Measurements from ENCODE around the gene SEMA4D. TPM values are rescaled to one million over a fixed set of nuclear protein-coding genes. Genes with fewer than 3 reads are reported as not detected.
A peak's percentile ranks its signal among the peaks of the same experiment; 100 is the strongest.

The SEMA4D gene
- total and polyA plus RNA-seq, 2 donors from 2014 or later, result 18.9 to 147 TPM

DNA sequence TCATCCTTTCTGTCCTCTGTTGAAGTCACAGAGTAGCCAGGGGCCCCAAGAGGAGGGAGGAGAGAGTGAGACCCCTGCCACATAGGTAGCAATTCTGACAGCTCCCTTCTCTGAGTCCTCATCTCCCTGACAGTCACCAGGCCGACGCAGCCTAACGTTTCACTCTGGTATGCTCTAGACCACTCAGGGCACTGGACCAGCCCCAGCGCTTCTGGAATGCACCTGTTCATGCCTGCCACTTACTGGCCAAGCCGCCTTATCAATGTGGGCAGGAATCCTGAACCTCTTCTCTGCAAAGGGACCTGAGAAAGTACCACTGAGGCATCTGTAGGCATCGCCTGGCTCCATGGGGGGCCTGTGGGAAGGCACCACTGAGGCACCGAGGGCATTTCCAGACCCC lies 129.4 kb downstream of the SEMA4D start:
- no peaks in the 10 kb centered on the region for H3K36me3 ChIP-seq (ENCODE audit: control insufficient read depth in 2 of 3, insufficient read depth in 3 of 3, low read length in 3 of 3)
- no peak overlapping the region for H3K27ac ChIP-seq (ENCODE audit: low read depth in 2 of 2, low read length in 2 of 2)
- H3K27me3 ChIP-seq (ENCODE audit: control insufficient read depth, insufficient read depth, low read length), result no peaks in the 10 kb centered on the region
- no peaks in the 10 kb centered on the region for H3K9me3 ChIP-seq (ENCODE audit: control insufficient read depth in 2 of 3, insufficient read depth in 1 of 3, low read length in 3 of 3)
- DNase-seq, result peak in 1 of 5 donors; percentile 59
- TF ChIP-seq CTCF (IDR thresholded peaks at IDR 0.05; ENCODE audit: borderline replicate concordance, extremely low read depth, insufficient read depth), result no peak
- H3K4me3 ChIP-seq (ENCODE audit: low read length in 3 of 3), result no peak overlapping the region
- H3K9ac ChIP-seq (ENCODE audit: low read length in 3 of 3), result no peak overlapping the region
- H3K4me1 ChIP-seq (ENCODE audit: control insufficient read depth in 2 of 3, insufficient read depth in 2 of 3, low read depth in 1 of 3, low read length in 3 of 3), result no peaks in the 10 kb centered on the region
- intact Hi-C loops (cut with DNase I), result no loop called here
- FAIRE-seq, result no peak

DNA sequence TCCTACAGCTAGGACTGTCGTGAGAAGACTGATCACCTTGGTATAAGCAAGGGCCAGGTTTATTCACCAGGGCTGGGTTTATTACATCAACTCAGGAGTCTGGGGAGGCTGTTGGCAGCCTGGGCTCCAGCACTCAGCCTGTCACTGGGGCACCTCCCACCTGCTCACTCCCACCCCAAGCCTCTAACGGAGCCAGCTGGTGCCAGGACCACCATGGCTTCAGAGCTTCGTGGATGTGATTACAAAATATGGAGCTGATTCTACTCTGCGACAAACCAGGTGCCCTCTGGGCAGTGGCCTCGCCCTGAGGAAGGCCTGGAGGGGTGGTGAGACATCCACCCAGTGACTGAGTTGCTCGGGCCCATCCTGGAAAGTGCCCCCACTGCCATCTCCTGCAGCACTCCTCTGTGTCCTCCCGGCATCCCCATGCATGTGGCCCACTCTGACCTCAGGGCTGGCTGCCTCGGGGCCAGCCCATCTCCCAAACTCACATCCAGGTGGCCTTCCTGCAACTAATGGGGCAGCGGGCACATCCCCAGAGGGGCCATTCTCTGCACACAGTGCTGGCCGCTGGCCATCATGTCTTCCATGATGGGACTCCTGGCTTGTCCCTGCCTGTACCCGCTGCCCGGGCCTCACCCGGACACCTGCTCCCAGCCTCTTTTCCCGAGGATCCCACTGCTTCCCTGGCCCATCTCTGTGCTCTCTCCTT lies 130.0 kb downstream of the SEMA4D start:
- intact Hi-C loops (cut with DNase I), result no loop called here
- no peak overlapping the region for H3K4me3 ChIP-seq (ENCODE audit: low read length in 3 of 3)
- no peaks in the 10 kb centered on the region for H3K27me3 ChIP-seq (ENCODE audit: control insufficient read depth, insufficient read depth, low read length)
- DNase-seq, result peak in 1 of 5 donors; percentile 52
- no peaks in the 10 kb centered on the region for H3K36me3 ChIP-seq (ENCODE audit: control insufficient read depth in 2 of 3, insufficient read depth in 3 of 3, low read length in 3 of 3)
- H3K9me3 ChIP-seq (ENCODE audit: control insufficient read depth in 2 of 3, insufficient read depth in 1 of 3, low read length in 3 of 3), result no peaks in the 10 kb centered on the region
- TF ChIP-seq CTCF (IDR thresholded peaks at IDR 0.05; ENCODE audit: borderline replicate concordance, extremely low read depth, insufficient read depth), result no peak
- H3K4me1 ChIP-seq (ENCODE audit: control insufficient read depth in 2 of 3, insufficient read depth in 2 of 3, low read depth in 1 of 3, low read length in 3 of 3), result no peaks in the 10 kb centered on the region
- no peak overlapping the region for H3K27ac ChIP-seq (ENCODE audit: low read depth in 2 of 2, low read length in 2 of 2)
- no peak for FAIRE-seq
- H3K9ac ChIP-seq (ENCODE audit: low read length in 3 of 3), result no peak overlapping the region

GRCh38 chr9:89367281-89367680 lies 130.6 kb downstream of the SEMA4D start:
- H3K4me3 ChIP-seq (ENCODE audit: low read length in 3 of 3), result no peak overlapping the region
- no peaks in the 10 kb centered on the region for H3K9me3 ChIP-seq (ENCODE audit: control insufficient read depth in 2 of 3, insufficient read depth in 1 of 3, low read length in 3 of 3)
- FAIRE-seq (no peak), DNase-seq (peak in 1 of 5 donors; percentile 43)
- H3K4me1 ChIP-seq (ENCODE audit: control insufficient read depth in 2 of 3, insufficient read depth in 2 of 3, low read depth in 1 of 3, low read length in 3 of 3), result no peaks in the 10 kb centered on the region
- no peaks in the 10 kb centered on the region for H3K27me3 ChIP-seq (ENCODE audit: control insufficient read depth, insufficient read depth, low read length)
- H3K9ac ChIP-seq (ENCODE audit: low read length in 3 of 3), result no peak overlapping the region
- TF ChIP-seq CTCF (IDR thresholded peaks at IDR 0.05; ENCODE audit: borderline replicate concordance, extremely low read depth, insufficient read depth), result no peak
- intact Hi-C loops (cut with DNase I), result no loop called here
- peaks cover 0 to 3% (median under 1%) of the 10 kb centered on the region in 3 donors for H3K36me3 ChIP-seq (ENCODE audit: control insufficient read depth in 2 of 3, insufficient read depth in 3 of 3, low read length in 3 of 3)
- H3K27ac ChIP-seq (ENCODE audit: low read depth in 2 of 2, low read length in 2 of 2), result no peak overlapping the region

Data from kidney (tissue), 14 donors.